Hepatocyte (in vitro differentiated cells): ENCODE results near the gene OR56B1.

Experiments used
- CTCF ChIP-seq: fragments of 200-600 bp; sonication (generic); IDR thresholded peaks from 2 replicates; pipeline ENCODE4 v1.5.1; 2016; ENCODE audit warnings: antibody characterized with exemption, mild to moderate bottlenecking; ENCODE audit not compliant: poor library complexity
- EZH2 ChIP-seq: fragments of 200-600 bp; sonication (generic); IDR thresholded peaks from 2 replicates; pipeline ENCODE4 v1.6.1; 2016; ENCODE audit warnings: antibody characterized with exemption, mild to moderate bottlenecking, borderline replicate concordance
- EZH2phosphoT487 ChIP-seq: fragments of 200-600 bp; sonication (generic); IDR thresholded peaks from one replicate; pipeline ENCODE4 v1.6.1; 2018; ENCODE audit warnings: antibody characterized with exemption, mild to moderate bottlenecking, low read depth, moderate library complexity; ENCODE audit not compliant: unreplicated experiment, severe bottlenecking

GRCh38 chr11:5767056-5767455 lies 30.8 kb downstream of the OR56B1 start:
- no peak for TF ChIP-seq EZH2
- no peak for TF ChIP-seq CTCF
- no peak for TF ChIP-seq EZH2phosphoT487
